Pancreas (tissue), 10 donors: ENCODE results near the gene STARD9. TPM values are rescaled to one million over a fixed set of nuclear protein-coding genes. Genes with fewer than 3 reads are reported as not detected.

Experiments used
- ATAC-seq, 4 donors: fragments of 200-7000 bp; cut with Tn5 transposase; one replicate each; pipeline versions ENCODE4 v1.8.0 to v1.9.1; 2020; ENCODE audit warnings: mild to moderate bottlenecking in 4 of 4, moderate library complexity in 4 of 4
- DNase-seq, 6 donors: peaks; one replicate each; pipeline ENCODE4 v3.0.0-alpha.2; 2020
- FAIRE-seq: peaks from 2 replicates; lab custom pipeline; 2012; peaks lifted over from hg19 to GRCh38; lab: Jason Lieb, UNC
- H3K27ac ChIP-seq, 4 donors: fragments of 200-600 bp; sonication (generic); 1 replicate in 3 of 4; 2 replicates in 1 of 4; pipeline versions ENCODE4 v1.5.0 to v1.8.0; 2020
- H3K27me3 ChIP-seq, 4 donors: fragments of 200-600 bp; one replicate each; pipeline ENCODE4 v1.8.0; 2021
- H3K36me3 ChIP-seq, 3 donors: fragments of 200-600 bp; sonication (generic) in 1 of 3; one replicate each; pipeline versions ENCODE4 v1.5.0 to v1.8.0; 2020 to 2021
- H3K4me1 ChIP-seq, 3 donors: fragments of 200-600 bp; one replicate each; pipeline ENCODE4 v1.8.0; 2021
- H3K4me3 ChIP-seq, 4 donors: fragments of 200-600 bp; sonication (generic) in 2 of 4; one replicate each; pipeline versions ENCODE4 v1.5.0 to v1.8.0; 2020 to 2021
- H3K9me3 ChIP-seq, 4 donors: fragments of 200-600 bp; one replicate each; pipeline ENCODE4 v1.8.0; 2021
- WGBS, 2 donors: extraction: QIAGEN DNeasy Blood & Tissue Kit; methylation state at CpG; one replicate each; pipeline ENCODE4 v1.1.7; 2013; 5-methylcytosine and 5-hydroxymethylcytosine counted together
- intact Hi-C, 3 donors: fragments of 100-400 bp; cut with DNase I; formaldehyde crosslinking; loops; one replicate each; pipeline versions ENCODE4 v1.11.1 to v1.14.2; 2022
- polyA plus RNA-seq, 2 donors: library from polyadenylated mRNA; stranded (reverse); fragments of 200-250 nt; gene quantifications; one replicate each; pipeline ENCODE4 v1.2.3, GENCODE V29; 2013
- total RNA-seq, 6 donors: library from RNA; stranded (reverse); fragmentation: NEBNext Ultra II Directional in 4 of 6; extraction: Animal tissue kit (Norgen Biotek cat#: 25700) in 4 of 6; gene quantifications; one replicate each; pipeline versions ENCODE4 v1.2.1 to v1.2.4, GENCODE V29; 2021 to 2023
- TF ChIP-seq, protein P1 (sequence below), 4 donors: fragments of 200-600 bp; sonication (generic) in 3 of 4; IDR thresholded peaks; one replicate each; pipeline versions ENCODE4 v1.5.0 to v1.8.0; 2021; ENCODE audit warnings: antibody characterized with exemption in 4 of 4
- donor health status: healthy with polysubstance abuse.
- donor health status: DM: no; HTN: no; CAD: no; lungs with moderate emphysema.
- donor health status: DM: no; HTN: no; CAD: no.
- donor health status: control.
- donor health status: control.
- donor health status: Bipolar disorder and iron deficiency.
- donor health status: DM: yes; HTN: yes; CAD: no.
- donor health status: DM: no; HTN: no; CAD: no.
- donor health status: DM: no; HTN: no; CAD: no.
- donor health status: DM: yes; HTN: yes; CAD: no.

Gene STARD9
- total and polyA plus RNA-seq, 8 donors = 0.44 to 3.0 (median 1.3) TPM

- ATAC-seq (no peak), FAIRE-seq (no peak), DNase-seq (peak in 2 of 6 donors; percentile 6 to 15)
- intact Hi-C loops = no loop called here
- H3K4me3 ChIP-seq = no peak overlapping the region
- TF ChIP-seq, protein P1, sequence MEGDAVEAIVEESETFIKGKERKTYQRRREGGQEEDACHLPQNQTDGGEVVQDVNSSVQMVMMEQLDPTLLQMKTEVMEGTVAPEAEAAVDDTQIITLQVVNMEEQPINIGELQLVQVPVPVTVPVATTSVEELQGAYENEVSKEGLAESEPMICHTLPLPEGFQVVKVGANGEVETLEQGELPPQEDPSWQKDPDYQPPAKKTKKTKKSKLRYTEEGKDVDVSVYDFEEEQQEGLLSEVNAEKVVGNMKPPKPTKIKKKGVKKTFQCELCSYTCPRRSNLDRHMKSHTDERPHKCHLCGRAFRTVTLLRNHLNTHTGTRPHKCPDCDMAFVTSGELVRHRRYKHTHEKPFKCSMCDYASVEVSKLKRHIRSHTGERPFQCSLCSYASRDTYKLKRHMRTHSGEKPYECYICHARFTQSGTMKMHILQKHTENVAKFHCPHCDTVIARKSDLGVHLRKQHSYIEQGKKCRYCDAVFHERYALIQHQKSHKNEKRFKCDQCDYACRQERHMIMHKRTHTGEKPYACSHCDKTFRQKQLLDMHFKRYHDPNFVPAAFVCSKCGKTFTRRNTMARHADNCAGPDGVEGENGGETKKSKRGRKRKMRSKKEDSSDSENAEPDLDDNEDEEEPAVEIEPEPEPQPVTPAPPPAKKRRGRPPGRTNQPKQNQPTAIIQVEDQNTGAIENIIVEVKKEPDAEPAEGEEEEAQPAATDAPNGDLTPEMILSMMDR (IDR thresholded peaks at IDR 0.05) = no peak
- H3K4me1 ChIP-seq = no peaks in the 10 kb centered on the region
- 70 to 80% methylated on average over 3 of the region's 3 CpGs for WGBS, 2 donors
- H3K27me3 ChIP-seq = no peaks in the 10 kb centered on the region
- H3K36me3 ChIP-seq = peaks cover 0 to 23% (median 0%) of the 10 kb centered on the region in 3 donors
- H3K9me3 ChIP-seq = no peaks in the 10 kb centered on the region
- no peak overlapping the region for H3K27ac ChIP-seq
Observed at GRCh38 chr15:42721916-42722315, 146.5 kb downstream of the STARD9 start.

GRCh38 chr15:42723068-42723467 lies 147.7 kb downstream of the STARD9 start:
- Histone ChIP-seq H3K4me3 (no peak overlapping the region), H3K36me3 (peaks cover 0 to 30% (median 0%) of the 10 kb centered on the region in 3 donors), H3K4me1 (no peaks in the 10 kb centered on the region), H3K27ac (no peak overlapping the region), H3K9me3 (no peaks in the 10 kb centered on the region), H3K27me3 (no peaks in the 10 kb centered on the region)
- no peak for ATAC-seq
- no peak for FAIRE-seq
- no peak for DNase-seq
- TF ChIP-seq, protein P1 (IDR thresholded peaks at IDR 0.05) = no peak
- WGBS, 2 donors = 80 to 81% methylated on average over 4 of the region's 4 CpGs
- intact Hi-C loops = no loop called here

GRCh38 chr15:42724276-42724675 lies 148.9 kb downstream of the STARD9 start:
- DNase-seq (peak in 1 of 6 donors; percentile 5), FAIRE-seq (no peak), ATAC-seq (no peak)
- TF ChIP-seq, protein P1 (IDR thresholded peaks at IDR 0.05) = no peak
- intact Hi-C loops = no loop called here
- WGBS, 2 donors = 86 to 89% methylated on average over 6 of the region's 6 CpGs
- Histone ChIP-seq H3K27me3 (no peaks in the 10 kb centered on the region), H3K4me3 (no peak overlapping the region), H3K4me1 (no peaks in the 10 kb centered on the region), H3K9me3 (no peaks in the 10 kb centered on the region), H3K36me3 (peaks cover 0 to 42% (median 5%) of the 10 kb centered on the region in 3 donors), H3K27ac (no peak overlapping the region)

DNA sequence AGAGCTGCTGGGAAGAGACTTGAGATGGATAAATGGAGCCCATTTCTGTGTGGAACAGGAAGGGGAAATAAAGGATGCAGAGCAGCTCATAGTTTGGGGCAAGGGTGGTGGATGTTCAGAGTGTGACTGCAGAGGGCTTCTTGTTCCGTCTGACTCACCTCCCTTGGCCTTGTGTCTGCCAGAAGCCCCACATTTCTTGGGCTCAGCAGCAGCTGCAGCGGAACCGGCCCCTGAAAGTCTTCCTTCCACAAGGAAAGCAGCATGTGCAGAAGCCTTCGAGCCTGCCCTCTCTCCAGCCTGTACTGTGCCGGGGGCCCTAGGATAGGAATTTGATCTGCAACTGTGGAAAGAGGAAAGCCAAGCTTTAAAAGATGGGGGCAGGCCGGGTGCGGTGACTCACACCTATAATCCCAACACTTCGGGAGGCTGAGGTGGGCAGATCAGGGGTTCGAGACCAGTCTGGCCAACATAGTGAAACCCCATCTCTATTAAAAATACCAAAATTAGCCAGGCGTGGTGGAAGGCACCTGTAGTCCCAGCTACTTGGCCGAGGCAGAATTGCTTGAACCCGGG lies 150.0 kb downstream of the STARD9 start:
- Histone ChIP-seq H3K4me3 (no peak overlapping the region), H3K27me3 (no peaks in the 10 kb centered on the region), H3K4me1 (no peaks in the 10 kb centered on the region), H3K9me3 (no peaks in the 10 kb centered on the region), H3K36me3 (peaks cover 0 to 51% (median 5%) of the 10 kb centered on the region in 3 donors), H3K27ac (no peak overlapping the region)
- WGBS, 2 donors = 90 to 95% methylated on average over 12 of the region's 12 CpGs
- FAIRE-seq (no peak), DNase-seq (peak in 1 of 6 donors; percentile 6), ATAC-seq (no peak)
- intact Hi-C loops = no loop called here
- TF ChIP-seq, protein P1 (IDR thresholded peaks at IDR 0.05) = no peak

DNA sequence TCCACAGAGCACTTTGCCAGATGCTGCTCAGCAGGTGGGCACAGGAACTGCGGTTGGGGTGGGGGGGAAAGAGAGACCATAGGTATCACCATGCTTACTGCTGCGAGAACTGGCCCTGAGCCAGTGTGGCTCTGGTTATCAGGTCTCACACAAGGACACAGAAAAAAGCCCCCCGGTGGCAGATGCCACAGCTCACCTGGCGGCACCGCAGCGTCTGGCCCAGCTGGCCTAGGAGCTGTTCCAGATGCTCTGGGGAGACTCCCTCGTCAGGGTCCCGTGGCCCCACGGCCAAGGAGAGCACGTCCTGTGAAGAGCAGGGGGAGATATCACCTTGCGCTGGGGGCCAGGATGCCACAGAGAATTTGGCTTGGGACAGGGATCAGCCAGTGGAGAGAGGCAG lies 150.7 kb downstream of the STARD9 start:
- no peak overlapping the region for H3K4me3 ChIP-seq
- no peaks in the 10 kb centered on the region for H3K27me3 ChIP-seq
- DNase-seq (peak in 1 of 6 donors; percentile 53), FAIRE-seq (no peak), ATAC-seq (no peak)
- H3K9me3 ChIP-seq = no peaks in the 10 kb centered on the region
- peaks cover 0 to 57% (median 5%) of the 10 kb centered on the region in 3 donors for H3K36me3 ChIP-seq
- WGBS, 2 donors = 82 to 83% methylated on average over 11 of the region's 11 CpGs
- H3K4me1 ChIP-seq = no peaks in the 10 kb centered on the region
- intact Hi-C loops = no loop called here
- no peak overlapping the region for H3K27ac ChIP-seq
- TF ChIP-seq, protein P1 (IDR thresholded peaks at IDR 0.05) = no peak
